ENCODE measurements around the gene BMF. TPM values are rescaled to one million over a fixed set of nuclear protein-coding genes. Genes with fewer than 3 reads are reported as not detected.

The BMF gene
- total and polyA plus RNA-seq, 11 donors = 1.2 to 12.9 (median 3.4) TPM

GRCh38 chr15:40050788-40051470, 57.8 kb downstream of the BMF start:
- intact Hi-C loops (cut with DNase I) = no loop called here
- Histone ChIP-seq H3K4me3 (no peak overlapping the region), H3K9me3 (no peaks in the 10 kb centered on the region), H3K36me3 (peaks cover 0 to 15% (median 0%) of the 10 kb centered on the region in 9 donors), H3K27me3 (no peaks in the 10 kb centered on the region), H3K27ac (no peak overlapping the region), H3K4me1 (peaks cover 6 to 81% (median 37%) of the 10 kb centered on the region in 12 donors)
- 70 to 73% (median 72%) methylated on average over 12 of the region's 12 CpGs for WGBS, 4 donors
- no peak for ATAC-seq
- peak in 1 of 5 donors; percentile 11 for DNase-seq
- TF ChIP-seq POLR2A (IDR thresholded peaks at IDR 0.05) = no peak

DNA sequence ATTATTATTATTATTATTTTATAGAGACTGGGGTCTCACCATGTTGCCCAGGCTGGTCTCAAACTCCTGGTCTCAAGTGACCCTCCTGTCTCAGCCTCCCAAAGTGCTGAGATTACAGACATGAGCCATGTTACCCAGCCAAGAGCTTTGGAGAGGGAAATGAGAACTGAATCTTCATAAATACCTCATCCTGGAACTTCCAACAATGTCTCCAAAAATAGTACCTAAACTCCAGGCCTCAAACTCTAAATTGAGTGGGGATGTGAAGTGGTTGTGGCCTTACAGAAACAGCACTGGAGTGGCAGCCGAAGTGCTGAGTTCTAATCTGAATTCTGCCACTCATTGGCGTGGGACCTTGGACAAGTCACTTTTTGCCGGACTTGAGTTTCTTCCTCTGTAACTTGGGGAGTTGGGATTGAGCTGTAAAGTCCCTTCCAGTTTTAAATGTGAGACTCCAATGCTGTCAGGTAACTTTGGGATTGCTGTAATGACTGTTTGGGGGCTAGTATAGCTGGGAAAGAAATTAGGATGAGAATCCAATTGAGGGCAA, 59.7 kb downstream of the BMF start:
- intact Hi-C loops (cut with DNase I) = loop anchor here in 9 of 10 donors (1.0 to 10.0 kb wide), 13 partner anchors 53 to 1236 kb away; partner anchors contain the start of genes BMF (in 5 of the 9), BUB1B (in 3 of the 9), FSIP1 (in 1 of the 9) and IVD (in 1 of the 9)
- peaks cover 0 to 16% (median 0%) of the 10 kb centered on the region in 9 donors for H3K36me3 ChIP-seq
- H3K27ac ChIP-seq = peak overlapping the region in 8 of 12 donors; percentile 42 to 90 (median 64)
- 46 to 69% (median 62%) methylated on average over 3 of the region's 3 CpGs for WGBS, 4 donors
- H3K4me1 ChIP-seq = peaks cover 6 to 79% (median 44%) of the 10 kb centered on the region in 12 donors
- no peaks in the 10 kb centered on the region for H3K27me3 ChIP-seq
- ATAC-seq (no peak), DNase-seq (peak in 1 of 5 donors; percentile 12)
- TF ChIP-seq POLR2A (IDR thresholded peaks at IDR 0.05) (no peak), CTCF (IDR thresholded peaks at IDR 0.05) (no peak)
- H3K4me3 ChIP-seq = no peak overlapping the region
- no peaks in the 10 kb centered on the region for H3K9me3 ChIP-seq

GRCh38 chr15:40048211-40048792, 60.4 kb downstream of the BMF start:
- WGBS, 4 donors = 52 to 63% (median 57%) methylated on average over 10 of the region's 10 CpGs
- Histone ChIP-seq H3K4me3 (no peak overlapping the region), H3K9me3 (no peaks in the 10 kb centered on the region), H3K27ac (peak overlapping the region; percentile 35 to 90 (median 58)), H3K4me1 (peaks cover 6 to 72% (median 44%) of the 10 kb centered on the region in 12 donors), H3K27me3 (no peaks in the 10 kb centered on the region), H3K36me3 (peaks cover 0 to 16% (median 0%) of the 10 kb centered on the region in 9 donors)
- peak in 2 of 5 donors; percentile 16 to 60 for DNase-seq
- intact Hi-C loops (cut with DNase I) = loop anchor here in 9 of 10 donors (1.0 to 10.0 kb wide), 13 partner anchors 54 to 1236 kb away; partner anchors contain the start of genes BMF (in 5 of the 9), BUB1B (in 3 of the 9), FSIP1 (in 1 of the 9) and IVD (in 1 of the 9)
- no peak for ATAC-seq
- TF ChIP-seq CTCF (IDR thresholded peaks at IDR 0.05) (no peak), POLR2A (IDR thresholded peaks at IDR 0.05) (no peak)

DNA sequence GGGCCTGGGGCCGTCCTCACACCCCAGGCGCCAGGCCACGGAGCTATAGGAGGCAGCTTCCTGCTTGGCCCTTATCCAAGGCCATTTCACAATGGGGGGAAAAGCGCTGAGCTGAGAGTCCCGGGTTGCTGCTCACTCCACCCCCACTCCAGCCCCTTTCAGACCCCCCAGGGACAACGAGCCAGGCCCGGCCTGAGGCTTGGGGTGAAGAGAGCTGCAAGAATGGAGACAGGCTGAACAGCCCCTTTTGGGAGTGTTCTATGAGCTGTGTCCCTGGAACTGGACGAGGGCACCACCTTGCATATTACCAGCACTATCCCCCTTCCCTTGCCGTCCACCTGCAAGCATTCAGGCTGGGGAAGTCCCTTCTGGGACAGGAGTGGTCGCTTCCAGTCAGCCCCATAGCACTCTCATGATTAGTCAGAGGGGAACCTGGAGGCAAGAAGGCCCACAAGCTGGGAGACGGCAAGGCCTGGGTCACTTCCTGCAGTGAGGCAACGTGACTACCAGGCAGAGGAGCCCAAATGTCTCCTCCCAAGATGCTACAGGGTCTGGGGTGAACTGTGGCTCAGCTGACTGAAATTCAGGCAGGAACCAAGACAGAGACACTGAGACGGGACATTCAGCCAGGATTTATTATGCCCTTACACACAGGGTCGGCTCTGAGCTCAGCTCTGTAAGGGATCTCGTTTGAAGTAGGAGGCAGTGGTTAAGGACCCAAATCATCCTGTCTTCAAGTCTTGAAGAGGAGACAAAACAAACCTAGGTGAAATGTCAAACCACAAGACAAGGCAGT, 61.1 kb downstream of the BMF start:
- Histone ChIP-seq H3K27me3 (no peaks in the 10 kb centered on the region), H3K36me3 (peaks cover 0 to 16% (median 0%) of the 10 kb centered on the region in 9 donors), H3K27ac (peak overlapping the region; percentile 35 to 90 (median 58)), H3K9me3 (no peaks in the 10 kb centered on the region), H3K4me1 (peaks cover 6 to 65% (median 44%) of the 10 kb centered on the region in 12 donors), H3K4me3 (no peak overlapping the region)
- DNase-seq (peak; percentile 69 to 74 (median 71)), ATAC-seq (peak; percentile 48 to 66 (median 59))
- no peak for TF ChIP-seq CTCF (IDR thresholded peaks at IDR 0.05)
- peak in 1 of 2 donors; percentile 4 for TF ChIP-seq POLR2A (IDR thresholded peaks at IDR 0.05)
- WGBS, 4 donors = 37 to 42% (median 40%) methylated on average over 12 to 15 of the region's 15 CpGs
- intact Hi-C loops (cut with DNase I) = loop anchor here in 9 of 10 donors (1.0 to 10.0 kb wide), 15 partner anchors 55 to 1237 kb away; partner anchors contain the start of genes BMF (in 5 of the 9), BUB1B (in 3 of the 9), FSIP1 (in 1 of the 9) and IVD (in 1 of the 9)
